Vagina (tissue), 2 donors: ENCODE data around the gene OVCA2.

Experiments used
- CTCF ChIP-seq, 3 experiments: fragments of 450-650 bp in 2 of 3; fragments of 200-600 bp in 1 of 3; sonication (generic) in 1 of 3; IDR thresholded peaks; one replicate each; pipeline ENCODE4 v1.5.1; 2017 to 2019; ENCODE audit warnings: antibody characterized with exemption in 3 of 3, mild to moderate bottlenecking in 2 of 3, moderate library complexity in 2 of 3
- POLR2A ChIP-seq, 2 donors: fragments of 450-650 bp; IDR thresholded peaks; one replicate each; pipeline ENCODE4 v1.6.1; 2017; ENCODE audit warnings: antibody characterized with exemption in 2 of 2, mild to moderate bottlenecking in 2 of 2, moderate library complexity in 2 of 2

DNA sequence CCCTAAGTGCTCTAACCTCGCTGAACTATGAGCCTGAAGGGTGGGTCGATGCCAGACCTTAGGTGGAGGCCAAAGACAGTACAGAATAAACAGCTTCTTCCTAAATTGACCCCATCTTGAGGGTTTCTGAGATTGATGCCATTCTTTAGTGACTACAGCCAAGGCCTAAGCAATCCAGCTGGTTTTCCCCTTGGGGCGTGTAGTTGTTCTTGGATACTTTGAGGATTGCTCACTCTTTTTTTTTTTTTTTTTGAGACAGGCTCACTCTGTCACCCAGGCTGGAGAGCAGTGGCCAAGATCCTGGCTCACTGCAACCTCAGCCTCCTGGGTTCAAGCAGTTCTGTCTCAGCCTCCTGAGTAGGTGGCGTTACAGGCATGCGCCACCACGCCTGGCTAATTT, 2.0 kb downstream of the OVCA2 start:
- no peak for TF ChIP-seq POLR2A (IDR thresholded peaks at IDR 0.05)
- TF ChIP-seq CTCF (IDR thresholded peaks at IDR 0.05) = no peak
